H7 (cell line): ENCODE results near the gene SPDYE2B. TPM values are rescaled to one million over a fixed set of nuclear protein-coding genes. Genes with fewer than 3 reads are reported as not detected.

Experiments used
- total RNA-seq: library from RNA; depleted of rRNA; stranded (reverse); fragments of >200 nt; shearing (Covaris generic); gene quantifications from 2 replicates; pipeline ENCODE4 v1.2.3, GENCODE V29; 2014; rRNA removed

SPDYE2B gene
- total RNA-seq, 1 experiment from 2014 or later = not detected

Other genes starting within 250 kb of the SPDYE2B start
- gene ORAI2, start 216.7 kb upstream of the SPDYE2B start, total RNA-seq = 13.3 and 17.3 TPM in 2 replicates
- 29.1 and 30.5 TPM in 2 replicates for gene ALKBH4, start 185.5 kb upstream of the SPDYE2B start, total RNA-seq
- 54.0 and 67.2 TPM in 2 replicates for gene LRWD1, start 185.3 kb upstream of the SPDYE2B start, total RNA-seq
- gene POLR2J, start 171.4 kb upstream of the SPDYE2B start, total RNA-seq = 40.9 and 42.2 TPM in 2 replicates
- 3.2 and 5.9 TPM in 2 replicates for gene RASA4B, start 132.5 kb upstream of the SPDYE2B start, total RNA-seq
- 4.0 and 13.2 TPM in 2 replicates for gene UPK3BL2, start 106.6 kb upstream of the SPDYE2B start, total RNA-seq
- gene SPDYE2, start 99.1 kb upstream of the SPDYE2B start, total RNA-seq = not detected in 2 replicates
- 12.7 and 13.8 TPM in 2 replicates for gene POLR2J3, start 77.7 kb upstream of the SPDYE2B start, total RNA-seq
- gene RASA4, start 33.6 kb upstream of the SPDYE2B start, total RNA-seq = 7.8 and 9.3 TPM in 2 replicates
- gene UPK3BL1, start 7.5 kb upstream of the SPDYE2B start, total RNA-seq = 21.6 and 28.3 TPM in 2 replicates
- gene POLR2J2, start 21.3 kb downstream of the SPDYE2B start, total RNA-seq = 0.83 and 1.7 TPM in 2 replicates
- gene FAM185A, start 98.7 kb downstream of the SPDYE2B start, total RNA-seq = 3.5 and 5.1 TPM in 2 replicates